Inferior parietal cortex (tissue), 1 donor: ENCODE results near the gene LRCH3.

Experiments used
- DNase-seq: peaks from one replicate; pipeline ENCODE4 v3.0.0-alpha.2; 2016; ENCODE audit errors: extremely low spot score

LRCH3 gene

GRCh38 chr3:197791892-197792647 is 1.0 kb downstream of the LRCH3 start:
- no peak for DNase-seq

- no peak for DNase-seq
Measured at GRCh38 chr3:197793247-197793646, 2.2 kb downstream of the LRCH3 start.

- DNase-seq, result no peak
Measured at GRCh38 chr3:197794115-197794514, 3.1 kb downstream of the LRCH3 start.

GRCh38 chr3:197795200-197795599 is 4.1 kb downstream of the LRCH3 start:
- DNase-seq, result no peak

GRCh38 chr3:197796087-197796486 is 5.0 kb downstream of the LRCH3 start:
- no peak for DNase-seq

- no peak for DNase-seq
Measured at GRCh38 chr3:197798863-197799262, 7.8 kb downstream of the LRCH3 start.

- DNase-seq, result no peak
Measured at GRCh38 chr3:197800379-197800778, 9.3 kb downstream of the LRCH3 start.

- DNase-seq, result no peak
Measured at GRCh38 chr3:197801891-197802778, 11.1 kb downstream of the LRCH3 start.

- DNase-seq, result no peak
Measured at GRCh38 chr3:197802779-197803459, 11.9 kb downstream of the LRCH3 start.

GRCh38 chr3:197804511-197804910 is 13.5 kb downstream of the LRCH3 start:
- DNase-seq, result no peak

GRCh38 chr3:197807969-197808587 is 17.0 kb downstream of the LRCH3 start:
- no peak for DNase-seq

- DNase-seq, result no peak
Measured at GRCh38 chr3:197809356-197810020, 18.4 kb downstream of the LRCH3 start.

GRCh38 chr3:197810901-197811300 is 19.8 kb downstream of the LRCH3 start:
- no peak for DNase-seq

GRCh38 chr3:197811343-197811742 is 20.3 kb downstream of the LRCH3 start:
- no peak for DNase-seq

- no peak for DNase-seq
Measured at GRCh38 chr3:197814372-197814771, 23.3 kb downstream of the LRCH3 start.

- no peak for DNase-seq
Measured at GRCh38 chr3:197820550-197821335, 29.7 kb downstream of the LRCH3 start.

- DNase-seq, result no peak
Measured at GRCh38 chr3:197829397-197830045, 38.5 kb downstream of the LRCH3 start.

GRCh38 chr3:197830308-197830966 is 39.4 kb downstream of the LRCH3 start:
- DNase-seq, result no peak

GRCh38 chr3:197830967-197831313 is 39.9 kb downstream of the LRCH3 start:
- DNase-seq, result no peak
